Measurements from ENCODE around the gene CFTR.

DNA sequence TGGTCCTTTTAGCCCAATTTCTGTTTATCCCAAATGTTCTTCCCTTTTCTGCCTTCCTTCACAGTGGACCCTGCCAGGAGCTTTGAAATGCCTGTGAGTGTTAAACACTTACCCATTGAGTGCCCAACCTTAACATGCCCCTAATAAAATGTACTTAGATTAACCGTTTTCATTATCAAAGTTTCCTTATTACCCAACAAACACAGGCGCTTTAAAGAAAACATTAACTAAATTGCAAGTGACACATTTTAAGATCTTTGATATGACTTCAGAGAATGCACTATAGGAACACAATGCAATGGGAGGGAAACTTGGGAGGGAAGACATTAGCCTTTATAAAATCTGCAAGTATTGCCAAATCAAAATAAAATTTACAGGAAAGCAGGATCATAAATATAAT, 177.0 kb downstream of the CFTR start:
- TF ChIP-seq EZH2phosphoT487 (IDR thresholded peaks at IDR 0.05; ENCODE audit: low read depth), result no peak
- TF ChIP-seq, protein P1, sequence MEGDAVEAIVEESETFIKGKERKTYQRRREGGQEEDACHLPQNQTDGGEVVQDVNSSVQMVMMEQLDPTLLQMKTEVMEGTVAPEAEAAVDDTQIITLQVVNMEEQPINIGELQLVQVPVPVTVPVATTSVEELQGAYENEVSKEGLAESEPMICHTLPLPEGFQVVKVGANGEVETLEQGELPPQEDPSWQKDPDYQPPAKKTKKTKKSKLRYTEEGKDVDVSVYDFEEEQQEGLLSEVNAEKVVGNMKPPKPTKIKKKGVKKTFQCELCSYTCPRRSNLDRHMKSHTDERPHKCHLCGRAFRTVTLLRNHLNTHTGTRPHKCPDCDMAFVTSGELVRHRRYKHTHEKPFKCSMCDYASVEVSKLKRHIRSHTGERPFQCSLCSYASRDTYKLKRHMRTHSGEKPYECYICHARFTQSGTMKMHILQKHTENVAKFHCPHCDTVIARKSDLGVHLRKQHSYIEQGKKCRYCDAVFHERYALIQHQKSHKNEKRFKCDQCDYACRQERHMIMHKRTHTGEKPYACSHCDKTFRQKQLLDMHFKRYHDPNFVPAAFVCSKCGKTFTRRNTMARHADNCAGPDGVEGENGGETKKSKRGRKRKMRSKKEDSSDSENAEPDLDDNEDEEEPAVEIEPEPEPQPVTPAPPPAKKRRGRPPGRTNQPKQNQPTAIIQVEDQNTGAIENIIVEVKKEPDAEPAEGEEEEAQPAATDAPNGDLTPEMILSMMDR (IDR thresholded peaks at IDR 0.05; ENCODE audit: low read depth, low read length), result no peak

Data from OCI-LY3 (cell line).